Uterus (tissue), 2 donors: Measurements from ENCODE around the gene SEC22C.
A peak's percentile ranks its signal among the peaks of the same experiment; 100 is the strongest.

ENCODE experiments used
- POLR2A ChIP-seq, 2 donors: fragments of 450-650 bp; IDR thresholded peaks; one replicate each; pipeline ENCODE4 v1.6.1; 2016; ENCODE audit warnings: antibody characterized with exemption in 2 of 2, mild to moderate bottlenecking in 1 of 2, moderate library complexity in 1 of 2
- TF ChIP-seq, protein P1 (sequence below), 4 experiments: fragments of 200-600 bp in 2 of 4; fragments of 450-650 bp in 2 of 4; sonication (generic) in 2 of 4; IDR thresholded peaks; one replicate each; pipeline ENCODE4 v1.5.1; 2016 to 2019; ENCODE audit warnings: antibody characterized with exemption in 4 of 4, mild to moderate bottlenecking in 2 of 4, moderate library complexity in 1 of 4

DNA sequence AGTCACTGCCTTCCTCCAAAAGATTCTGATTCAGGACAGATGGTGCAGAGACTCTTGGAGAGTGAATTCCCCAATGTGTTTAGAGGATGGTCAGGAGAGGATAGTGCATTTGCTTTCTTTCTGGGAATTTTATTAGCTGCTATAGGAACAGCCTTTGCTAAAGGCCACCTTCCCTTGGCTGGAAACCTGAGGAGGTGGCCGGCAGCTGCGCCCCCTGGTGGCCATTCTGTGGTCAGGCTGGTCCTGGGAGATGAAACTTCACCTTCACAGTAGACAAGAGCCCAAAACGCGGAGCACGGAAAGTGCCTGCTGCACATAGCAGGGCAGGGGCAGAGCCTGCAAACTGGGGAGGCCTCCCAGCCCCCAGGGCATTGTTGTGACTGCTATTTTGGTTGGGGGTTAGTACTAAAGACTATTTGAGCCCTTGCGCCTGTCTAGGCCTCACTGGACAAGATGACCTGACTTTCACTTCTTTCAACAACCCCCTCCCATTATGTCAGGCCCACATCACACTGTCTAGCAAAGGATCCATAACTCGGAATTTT, 34.3 kb downstream of the SEC22C start:
- TF ChIP-seq, protein P1, sequence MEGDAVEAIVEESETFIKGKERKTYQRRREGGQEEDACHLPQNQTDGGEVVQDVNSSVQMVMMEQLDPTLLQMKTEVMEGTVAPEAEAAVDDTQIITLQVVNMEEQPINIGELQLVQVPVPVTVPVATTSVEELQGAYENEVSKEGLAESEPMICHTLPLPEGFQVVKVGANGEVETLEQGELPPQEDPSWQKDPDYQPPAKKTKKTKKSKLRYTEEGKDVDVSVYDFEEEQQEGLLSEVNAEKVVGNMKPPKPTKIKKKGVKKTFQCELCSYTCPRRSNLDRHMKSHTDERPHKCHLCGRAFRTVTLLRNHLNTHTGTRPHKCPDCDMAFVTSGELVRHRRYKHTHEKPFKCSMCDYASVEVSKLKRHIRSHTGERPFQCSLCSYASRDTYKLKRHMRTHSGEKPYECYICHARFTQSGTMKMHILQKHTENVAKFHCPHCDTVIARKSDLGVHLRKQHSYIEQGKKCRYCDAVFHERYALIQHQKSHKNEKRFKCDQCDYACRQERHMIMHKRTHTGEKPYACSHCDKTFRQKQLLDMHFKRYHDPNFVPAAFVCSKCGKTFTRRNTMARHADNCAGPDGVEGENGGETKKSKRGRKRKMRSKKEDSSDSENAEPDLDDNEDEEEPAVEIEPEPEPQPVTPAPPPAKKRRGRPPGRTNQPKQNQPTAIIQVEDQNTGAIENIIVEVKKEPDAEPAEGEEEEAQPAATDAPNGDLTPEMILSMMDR (IDR thresholded peaks at IDR 0.05), result peak; percentile 63 to 88 (median 78)
- TF ChIP-seq POLR2A (IDR thresholded peaks at IDR 0.05), result no peak
